Chondrocyte (in vitro differentiated cells): ENCODE results near the gene FAM168A. TPM values are rescaled to one million over a fixed set of nuclear protein-coding genes. Genes with fewer than 3 reads are reported as not detected.

Source experiments
- DNase-seq: peaks from one replicate; pipeline ENCODE4 v3.0.0; 2021; ENCODE audit warnings: mixed read lengths, low spot score
- H3K27ac Mint-ChIP-seq: one replicate; pipeline ENCODE4 v1.8.0; 2021; ENCODE audit warnings: mild to moderate bottlenecking, moderate library complexity, mixed read lengths; ENCODE audit not compliant: unreplicated experiment
- H3K27me3 Mint-ChIP-seq: 2 replicates; pipeline ENCODE4 v1.8.0; 2021; ENCODE audit warnings: low read depth, mixed read lengths
- H3K36me3 Mint-ChIP-seq: 2 replicates; pipeline ENCODE4 v1.8.0; 2021; ENCODE audit warnings: low read depth, mixed read lengths
- H3K4me1 Mint-ChIP-seq: 2 replicates; pipeline ENCODE4 v1.8.0; 2021; ENCODE audit warnings: low read depth, mild to moderate bottlenecking, mixed read lengths
- H3K4me3 Mint-ChIP-seq: one replicate; pipeline ENCODE4 v1.8.0; 2021; ENCODE audit warnings: mild to moderate bottlenecking, moderate library complexity, mixed read lengths; ENCODE audit not compliant: unreplicated experiment
- H3K9me3 Mint-ChIP-seq: 2 replicates; pipeline ENCODE4 v1.8.0; 2021; ENCODE audit warnings: low read depth, mixed read lengths
- CTCF ChIP-seq: fragments of 200-600 bp; sonication (generic); IDR thresholded peaks from 2 replicates; pipeline ENCODE4 v1.5.0; 2021; ENCODE audit warnings: antibody characterized with exemption, mild to moderate bottlenecking, moderate library complexity
- total RNA-seq: library from RNA; stranded (reverse); gene quantifications from 3 replicates; pipeline ENCODE4 v1.2.1, GENCODE V29; 2021

FAM168A gene
- total RNA-seq, 1 donor from 2014 or later: 53.7 TPM

- no peak overlapping the region for H3K27ac Mint-ChIP-seq
- H3K9me3 Mint-ChIP-seq: no peaks in the 10 kb centered on the region
- no peak overlapping the region for H3K4me3 Mint-ChIP-seq
- H3K36me3 Mint-ChIP-seq: no peaks in the 10 kb centered on the region
- no peaks in the 10 kb centered on the region for H3K27me3 Mint-ChIP-seq
- no peak for TF ChIP-seq CTCF
- peaks cover 39% of the 10 kb centered on the region for H3K4me1 Mint-ChIP-seq
- DNase-seq: no peak
Measured at GRCh38 chr11:73380897-73381410, 217.0 kb downstream of the FAM168A start.

- no peaks in the 10 kb centered on the region for H3K27me3 Mint-ChIP-seq
- H3K36me3 Mint-ChIP-seq: no peaks in the 10 kb centered on the region
- H3K4me1 Mint-ChIP-seq: peaks cover 34% of the 10 kb centered on the region
- TF ChIP-seq CTCF: no peak
- DNase-seq: no peak
- no peak overlapping the region for H3K27ac Mint-ChIP-seq
- no peak overlapping the region for H3K4me3 Mint-ChIP-seq
- H3K9me3 Mint-ChIP-seq: no peaks in the 10 kb centered on the region
Measured at GRCh38 chr11:73380331-73380730, 217.6 kb downstream of the FAM168A start.

- no peaks in the 10 kb centered on the region for H3K9me3 Mint-ChIP-seq
- no peak for DNase-seq
- no peak overlapping the region for H3K27ac Mint-ChIP-seq
- no peaks in the 10 kb centered on the region for H3K36me3 Mint-ChIP-seq
- TF ChIP-seq CTCF: no peak
- H3K27me3 Mint-ChIP-seq: no peaks in the 10 kb centered on the region
- no peak overlapping the region for H3K4me3 Mint-ChIP-seq
- H3K4me1 Mint-ChIP-seq: peaks cover 32% of the 10 kb centered on the region
Measured at GRCh38 chr11:73379189-73379880, 218.6 kb downstream of the FAM168A start.

- Mint-ChIP-seq H3K4me1 (peaks cover 23% of the 10 kb centered on the region), H3K9me3 (no peaks in the 10 kb centered on the region), H3K27me3 (no peaks in the 10 kb centered on the region), H3K4me3 (peak overlapping the region; percentile 87), H3K36me3 (no peaks in the 10 kb centered on the region), H3K27ac (peak overlapping the region; percentile 94)
- TF ChIP-seq CTCF: no peak
- no peak for DNase-seq
Measured at GRCh38 chr11:73376803-73377629, 220.9 kb downstream of the FAM168A start.

GRCh38 chr11:73376160-73376802, 221.6 kb downstream of the FAM168A start, which contains the start of gene RELT:
TSS of gene RELT (plus strand) at chr11:73376399. CDS start at chr11:73389137, 12,738 bp downstream.
- Mint-ChIP-seq H3K27me3 (no peaks in the 10 kb centered on the region), H3K9me3 (no peaks in the 10 kb centered on the region), H3K27ac (peak within 1 kb of the TSS; percentile 94), H3K4me3 (peak within 1 kb of the TSS; percentile 87), H3K4me1 (peaks cover 27% of the 10 kb centered on the region), H3K36me3 (no peaks in the 10 kb centered on the region)
- DNase-seq: no peak
- TF ChIP-seq CTCF: peak; percentile 86
